DMS53 treated with DMSO at 0.1 percent for 48 hours (cell line): ENCODE data around the gene NFKBIL1.
"Not testable (repeated sequence)": the region's sequence is repeated elsewhere in the genome, so short reads cannot be mapped to it uniquely, and the experiment has no call there.

Experiments
- DNase-seq: peaks from one replicate; lab custom pipeline; 2025; ENCODE audit not compliant: unreplicated experiment; lab: John Stamatoyannopoulos, UW

Gene NFKBIL1

DNA sequence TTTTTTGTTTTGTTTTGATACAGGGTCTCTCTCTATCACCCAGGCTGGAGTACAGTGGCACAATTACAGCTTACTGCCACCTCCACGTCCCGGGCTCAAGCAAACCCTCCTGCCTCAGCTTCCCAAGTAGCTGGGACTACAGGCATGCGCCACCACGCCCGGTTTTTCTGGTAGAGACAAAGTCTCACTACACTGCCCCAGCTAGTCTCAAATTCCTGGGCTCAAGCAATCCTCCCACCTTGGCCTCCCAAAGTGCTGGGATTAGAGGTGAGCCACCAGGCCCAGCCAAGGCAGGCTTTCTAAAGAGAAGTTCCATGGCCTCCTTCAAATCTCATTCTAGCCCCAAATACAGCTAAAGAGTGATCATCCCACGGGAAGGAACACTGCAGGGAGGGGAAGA is 13.4 kb upstream of the NFKBIL1 start:
- DNase-seq = no peak

DNA sequence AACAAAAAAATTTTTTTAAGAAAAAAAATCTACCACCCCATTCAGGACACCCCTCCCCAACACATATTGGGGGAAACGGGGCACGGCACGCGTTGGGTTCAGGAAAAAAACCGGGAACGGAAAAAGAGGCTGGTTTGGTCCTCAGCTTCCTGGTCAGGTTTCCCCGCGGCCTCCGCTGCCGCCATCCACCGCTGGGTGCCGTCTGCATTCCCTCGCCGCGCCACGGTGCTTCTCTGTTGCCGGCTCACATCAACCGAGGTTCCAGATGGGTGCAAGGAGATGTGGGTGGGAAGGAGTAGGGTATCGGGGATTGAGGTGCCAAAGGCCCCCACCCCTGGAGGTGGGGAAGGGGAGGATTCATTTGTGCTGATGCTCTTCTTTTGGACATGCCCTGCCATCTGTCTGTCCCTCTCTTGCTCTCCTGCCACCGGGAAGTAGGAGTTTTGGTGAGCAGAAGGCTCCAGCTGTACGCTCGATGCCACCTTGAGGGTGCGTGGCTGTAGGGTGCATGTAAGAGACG is 12.8 kb upstream of the NFKBIL1 start:
- DNase-seq = no peak

DNA sequence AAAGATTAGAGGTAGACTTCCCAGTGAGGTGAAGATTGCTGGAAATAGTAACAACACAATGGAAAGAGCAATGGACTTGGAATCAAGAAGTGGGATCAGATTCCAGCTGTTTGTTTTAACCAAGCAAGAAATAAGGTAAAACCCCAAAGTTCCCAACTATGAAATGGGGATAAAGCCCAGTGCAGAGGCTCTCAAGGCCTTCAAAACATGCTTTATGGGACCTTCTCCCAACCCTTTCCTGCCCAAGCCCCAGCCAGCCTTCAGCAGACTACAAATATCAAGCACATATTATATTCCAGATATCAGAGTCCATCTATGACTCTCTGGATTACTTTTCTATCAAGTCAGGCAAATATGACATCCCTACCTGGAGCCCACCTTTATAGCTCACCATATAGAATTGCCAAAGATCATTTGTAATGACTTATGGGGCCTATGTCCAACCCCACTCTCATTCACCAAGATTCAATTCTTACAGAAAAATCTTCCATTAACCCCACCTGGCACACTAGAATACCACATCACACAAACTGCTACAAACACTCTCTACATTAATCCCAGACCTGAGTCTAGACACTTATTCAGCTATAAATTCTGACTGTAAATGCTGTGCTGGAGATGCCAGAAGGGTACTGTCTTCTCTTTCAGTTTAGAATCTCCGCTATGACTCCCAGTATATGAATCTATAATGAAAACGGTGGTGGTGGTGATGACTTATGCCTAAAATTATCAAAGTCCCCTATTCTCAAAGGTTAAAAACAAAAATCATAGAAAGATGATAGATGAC is 11.7 kb upstream of the NFKBIL1 start:
- DNase-seq = no peak

DNA sequence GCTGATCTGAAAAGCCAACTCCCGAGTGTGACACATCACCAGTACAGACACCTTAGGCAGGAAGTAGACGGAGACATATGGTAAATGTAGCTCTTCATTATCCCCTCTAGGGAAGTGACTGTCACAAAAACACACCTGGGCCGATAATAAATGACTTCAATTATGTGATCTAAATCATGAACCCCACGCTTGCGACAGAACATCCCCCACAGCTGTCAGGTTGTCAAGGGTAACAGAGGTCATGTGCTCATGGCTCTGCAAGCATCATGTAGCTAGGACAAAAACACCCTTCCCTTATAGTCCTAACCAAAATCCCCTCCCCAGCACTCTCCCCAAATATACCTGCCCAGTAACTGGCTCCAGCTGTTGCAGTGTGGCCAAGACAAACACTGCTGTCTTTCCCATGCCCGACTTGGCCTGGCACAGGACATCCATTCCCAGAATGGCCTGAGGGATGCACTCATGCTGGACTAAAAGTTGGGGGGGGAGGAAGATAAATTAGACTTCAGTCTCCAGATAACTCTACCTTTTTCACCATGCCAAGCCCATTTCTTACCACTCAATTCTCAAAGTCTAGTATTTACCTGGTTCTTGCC is 8.5 kb upstream of the NFKBIL1 start:
- no peak for DNase-seq

DNA sequence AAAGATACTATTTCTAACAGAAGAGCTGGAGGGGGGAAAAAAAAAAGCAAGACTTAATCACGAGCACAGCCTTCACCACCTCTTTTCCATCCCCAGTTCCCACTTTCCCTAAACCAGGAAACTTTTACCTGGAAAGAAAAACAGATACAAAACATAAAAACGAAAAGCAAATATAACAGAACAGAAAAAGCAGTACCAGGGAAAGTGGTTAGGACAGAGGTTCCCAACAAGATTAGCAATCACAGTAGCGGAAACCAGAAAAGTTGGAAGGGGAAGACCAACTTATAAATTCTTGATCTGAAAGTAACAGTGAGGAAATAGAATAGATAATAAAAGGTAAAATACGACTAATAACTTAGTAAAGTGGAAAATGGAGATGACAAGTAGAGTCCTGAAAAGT is 6.8 kb upstream of the NFKBIL1 start:
- no peak for DNase-seq

DNA sequence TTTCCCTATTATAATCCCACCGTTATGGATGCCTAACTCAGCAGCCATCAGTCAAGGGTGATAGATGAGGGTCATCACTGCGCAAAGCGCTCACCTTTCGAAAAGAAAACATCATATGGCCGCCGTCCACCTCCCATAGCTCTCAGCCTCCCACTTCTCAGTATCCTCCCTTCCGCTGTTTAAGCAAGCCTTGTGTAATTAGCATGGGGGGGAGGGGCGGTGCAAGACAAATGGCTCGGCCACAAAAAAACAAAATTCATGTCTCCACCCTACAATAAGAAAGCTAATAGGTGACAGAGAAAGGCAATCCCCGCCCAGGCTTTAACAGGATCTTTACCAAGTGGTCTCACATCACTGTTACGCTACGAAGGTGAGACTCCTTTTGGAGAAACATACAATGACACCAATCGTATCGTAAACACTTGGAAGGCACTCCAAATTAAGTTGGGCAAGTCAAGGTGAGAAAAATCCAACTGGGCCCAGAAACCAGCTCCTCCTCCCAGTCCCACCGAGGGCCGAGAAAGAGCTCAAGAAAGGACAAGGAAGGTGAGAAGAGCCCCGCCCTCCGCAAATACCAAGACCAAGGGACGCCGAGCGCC is 6.2 kb upstream of the NFKBIL1 start:
- peak; percentile 34 for DNase-seq

DNA sequence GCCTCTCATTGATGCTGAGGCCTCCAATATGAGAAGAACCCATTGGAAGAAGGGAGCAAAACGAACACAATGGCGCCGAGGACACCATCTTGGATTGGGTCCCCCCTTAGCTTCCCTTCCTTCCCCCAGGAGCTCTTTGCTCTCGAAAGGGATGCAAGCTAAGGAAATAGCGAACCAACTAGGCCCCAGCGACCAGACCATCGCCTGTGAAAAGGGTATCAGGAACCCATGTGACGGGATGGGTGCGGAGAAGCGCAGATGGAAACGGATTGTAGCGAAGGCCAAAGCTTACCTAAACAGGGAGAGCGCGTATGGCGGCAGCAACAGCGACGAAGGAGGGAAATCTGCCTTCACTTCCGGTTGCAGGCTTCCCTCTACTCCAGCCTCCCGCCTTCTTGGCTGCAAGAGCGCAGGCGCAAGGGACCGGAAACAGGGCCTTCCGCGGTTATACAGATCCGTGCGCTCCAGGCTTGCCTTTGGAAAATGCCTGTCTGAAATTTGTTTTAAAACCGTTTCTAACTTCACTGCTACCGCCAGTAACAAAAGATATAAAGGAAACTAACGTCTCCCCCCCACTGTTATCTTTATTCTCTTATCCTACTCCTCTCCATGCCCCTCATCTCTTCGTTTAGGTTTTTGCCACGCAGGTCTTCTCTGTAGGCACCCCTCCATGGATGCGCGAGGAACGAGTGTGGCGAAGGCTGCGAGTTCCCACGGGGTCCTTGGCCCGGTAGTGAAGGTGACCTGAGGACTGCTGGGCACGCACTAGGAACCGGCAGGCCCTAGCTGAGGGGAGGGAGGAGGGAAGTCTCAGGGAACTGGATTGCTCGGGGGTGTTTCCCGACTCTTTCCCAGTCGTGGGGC is 5.5 kb upstream of the NFKBIL1 start, which contains the start of gene DDX39B:
Gene DDX39B (minus strand): TSS at position 346 of the 864 bp plus-strand sequence. CDS start 1,471 bp downstream, outside the sequence.
- DNase-seq = peak; percentile 96

DNA sequence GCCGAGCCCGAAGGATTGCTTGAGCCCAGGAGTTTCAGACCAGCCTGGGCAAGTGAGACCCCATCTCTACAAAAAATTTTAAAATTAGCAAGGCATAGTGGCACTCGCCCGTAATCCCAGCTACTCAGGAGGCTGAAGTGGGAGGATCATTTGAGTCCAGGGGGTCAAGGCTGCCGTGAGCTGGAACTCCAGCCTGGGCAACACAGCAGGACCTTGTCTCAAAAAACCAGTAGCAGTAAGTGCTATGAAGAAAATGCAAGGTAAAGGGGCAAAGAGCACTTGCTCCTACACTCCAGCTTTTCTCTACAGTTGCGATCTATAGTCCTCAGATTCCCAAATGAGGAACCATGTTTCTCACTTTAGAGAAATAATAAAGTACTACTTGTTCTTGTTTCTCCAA is 3.8 kb upstream of the NFKBIL1 start:
- DNase-seq = no peak

DNA sequence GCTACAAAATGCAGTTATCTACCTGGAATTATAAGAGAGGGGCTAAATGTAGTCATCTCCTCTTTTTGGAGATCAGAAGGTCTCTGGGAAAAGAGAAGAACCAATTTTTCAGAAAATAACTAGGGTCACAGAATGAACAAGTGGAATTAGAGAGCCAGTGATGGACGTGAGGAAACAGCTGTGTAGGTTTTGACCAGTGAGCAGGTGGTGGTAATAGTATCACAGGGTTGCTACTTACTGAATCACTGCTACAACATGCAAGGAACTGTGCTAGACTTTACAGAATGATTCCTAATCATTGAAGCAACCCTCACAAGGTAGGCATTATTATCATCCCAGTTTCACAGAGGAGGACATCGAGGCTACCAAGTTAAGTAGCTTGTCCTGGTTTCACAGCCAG is 2.7 kb upstream of the NFKBIL1 start:
- DNase-seq = no peak

DNA sequence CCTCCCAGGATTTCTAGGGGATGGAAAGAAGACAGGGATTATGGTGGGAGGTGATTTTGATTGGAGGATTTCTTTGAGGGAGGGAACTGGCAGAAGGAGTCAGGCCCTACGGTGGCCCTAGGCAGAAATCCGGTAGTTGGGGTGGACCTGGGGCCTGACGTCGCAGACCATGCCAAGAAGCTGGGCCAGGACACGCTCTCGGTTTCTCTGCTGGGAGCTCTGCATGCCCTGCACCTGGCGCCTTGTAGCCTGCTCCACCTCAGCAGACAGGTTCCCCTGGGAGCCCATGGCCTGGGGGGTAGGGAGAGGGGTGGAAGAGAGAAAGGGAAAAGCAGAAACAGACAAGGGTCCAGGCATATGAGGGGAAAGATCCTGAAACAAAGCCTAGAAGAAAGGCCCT is 2.1 kb upstream of the NFKBIL1 start:
- no peak for DNase-seq

DNA sequence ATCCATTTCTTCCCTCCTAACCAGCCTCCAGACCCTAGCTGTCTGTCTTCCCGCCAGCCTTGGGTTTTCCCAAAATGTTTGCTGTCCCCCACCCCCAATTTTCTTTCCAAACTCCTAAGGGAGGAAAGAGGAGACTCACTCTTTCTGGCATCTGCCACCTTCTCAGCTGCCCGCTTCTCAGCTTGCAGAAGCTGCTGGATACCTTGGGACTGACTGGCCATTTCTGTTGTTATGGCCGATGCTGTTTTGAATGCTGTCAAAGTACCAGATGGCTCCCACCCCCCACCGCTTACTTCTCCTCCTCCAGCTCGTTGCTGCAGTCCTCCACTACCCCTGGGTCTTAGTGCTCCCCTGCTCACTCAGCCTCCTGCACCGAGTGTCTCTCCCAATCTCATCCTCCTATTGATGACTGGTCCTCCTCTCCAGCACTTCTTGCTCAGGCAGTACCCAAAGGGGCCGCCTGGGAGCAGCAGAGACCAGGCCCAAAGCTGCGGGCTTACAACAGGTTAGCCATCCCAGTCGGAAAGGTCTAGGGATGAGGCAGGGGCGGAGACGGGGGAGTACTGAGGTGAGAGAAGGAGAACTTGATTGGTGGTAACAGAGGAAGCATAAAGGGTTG is 960 bp upstream of the NFKBIL1 start, which contains the start of gene ATP6V1G2:
Gene ATP6V1G2 (minus strand): TSS at position 270 of the 619 bp plus-strand sequence. CDS start 49 bp downstream, at position 221.
- DNase-seq = peak; percentile 97

DNA sequence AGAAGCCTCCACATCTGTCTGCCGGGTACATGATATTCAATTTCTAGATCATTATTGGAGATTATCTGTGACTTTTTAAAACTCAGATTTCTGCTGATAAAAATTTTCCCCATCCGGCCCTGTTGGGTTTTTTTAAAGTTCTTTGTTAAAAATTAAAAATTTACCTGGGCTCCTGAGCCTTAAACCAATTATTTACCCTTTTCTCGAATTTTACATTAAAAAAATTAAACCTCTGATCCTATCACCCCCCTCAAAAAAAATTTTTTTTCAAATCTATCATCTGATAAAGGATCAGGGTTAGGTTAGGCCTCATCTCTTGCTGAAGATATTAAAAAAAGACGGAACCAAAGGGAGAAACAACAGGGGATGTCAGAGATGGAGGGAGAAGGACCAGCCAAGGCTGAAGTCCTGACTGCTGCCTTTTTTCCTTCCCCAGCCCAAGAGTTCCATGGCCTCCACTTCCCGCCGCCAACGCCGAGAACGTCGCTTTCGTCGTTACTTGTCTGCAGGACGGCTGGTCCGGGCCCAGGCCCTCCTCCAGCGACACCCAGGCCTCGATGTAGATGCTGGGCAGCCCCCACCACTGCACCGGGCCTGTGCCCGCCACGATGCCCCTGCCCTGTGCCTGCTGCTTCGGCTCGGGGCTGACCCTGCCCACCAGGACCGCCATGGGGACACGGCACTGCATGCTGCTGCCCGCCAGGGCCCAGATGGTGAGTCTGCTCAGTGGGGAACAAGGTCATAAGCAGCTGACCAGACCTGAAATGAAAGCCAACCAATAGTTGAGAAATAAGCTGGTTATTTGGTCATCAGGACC is 527 bp downstream of the NFKBIL1 start:
- DNase-seq = no peak

DNA sequence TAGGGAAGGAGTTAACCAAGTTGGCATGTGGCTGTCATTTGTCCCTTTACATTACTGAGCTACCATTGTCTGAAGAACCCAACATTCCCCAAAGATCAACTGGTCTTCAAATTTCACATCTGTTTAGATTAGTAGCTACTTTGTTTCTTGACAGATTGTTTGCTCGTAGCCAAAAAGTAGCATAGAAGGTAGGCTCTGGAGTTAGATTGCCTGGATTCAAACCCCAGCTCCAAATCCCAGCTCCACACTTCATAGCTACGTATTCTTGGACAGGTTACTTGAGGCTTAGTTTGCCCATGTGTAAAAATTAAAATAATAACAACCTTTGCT is 1.1 kb downstream of the NFKBIL1 start:
- DNase-seq = no peak

DNA sequence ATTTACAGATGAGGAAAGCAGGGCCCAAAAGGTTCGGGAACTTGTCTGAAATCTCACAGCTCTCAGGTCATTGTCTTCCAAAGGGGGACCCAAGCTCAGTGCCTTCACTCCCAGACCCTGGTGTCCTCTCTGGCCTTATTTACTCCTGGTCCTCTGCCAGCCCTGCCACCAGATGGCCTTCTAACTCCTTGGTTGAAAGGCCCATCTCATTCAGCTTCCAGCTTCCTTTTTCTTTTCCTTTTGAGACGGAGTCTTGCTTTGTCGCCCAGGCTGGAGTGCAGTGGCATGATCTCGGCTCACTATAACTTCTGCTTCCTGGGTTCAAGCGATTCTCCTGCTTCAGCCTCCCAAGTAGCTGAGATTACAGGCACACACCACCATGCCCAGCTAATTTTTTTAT is 4.0 kb downstream of the NFKBIL1 start:
- DNase-seq = not testable (repeated sequence)

DNA sequence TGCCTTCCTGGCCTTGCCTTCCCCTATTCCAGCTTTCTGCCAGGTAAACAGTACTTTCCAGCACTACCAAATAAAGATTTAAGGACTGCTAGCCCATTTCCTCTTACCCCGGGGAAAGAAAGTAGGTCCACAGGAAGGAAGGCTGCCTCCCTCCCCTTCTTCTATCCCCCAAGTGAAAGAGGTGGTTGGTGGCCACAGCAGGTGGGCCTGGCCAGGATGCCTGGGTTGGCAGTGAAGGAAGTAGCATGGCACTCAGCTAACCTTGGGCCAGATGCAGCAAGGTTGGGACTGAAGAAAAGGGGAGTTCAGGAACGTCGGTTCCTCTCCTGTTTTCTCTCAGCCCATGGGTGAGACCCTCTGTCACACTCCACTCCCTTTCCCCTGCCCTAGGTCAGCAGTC is 8.9 kb downstream of the NFKBIL1 start:
- DNase-seq = no peak

DNA sequence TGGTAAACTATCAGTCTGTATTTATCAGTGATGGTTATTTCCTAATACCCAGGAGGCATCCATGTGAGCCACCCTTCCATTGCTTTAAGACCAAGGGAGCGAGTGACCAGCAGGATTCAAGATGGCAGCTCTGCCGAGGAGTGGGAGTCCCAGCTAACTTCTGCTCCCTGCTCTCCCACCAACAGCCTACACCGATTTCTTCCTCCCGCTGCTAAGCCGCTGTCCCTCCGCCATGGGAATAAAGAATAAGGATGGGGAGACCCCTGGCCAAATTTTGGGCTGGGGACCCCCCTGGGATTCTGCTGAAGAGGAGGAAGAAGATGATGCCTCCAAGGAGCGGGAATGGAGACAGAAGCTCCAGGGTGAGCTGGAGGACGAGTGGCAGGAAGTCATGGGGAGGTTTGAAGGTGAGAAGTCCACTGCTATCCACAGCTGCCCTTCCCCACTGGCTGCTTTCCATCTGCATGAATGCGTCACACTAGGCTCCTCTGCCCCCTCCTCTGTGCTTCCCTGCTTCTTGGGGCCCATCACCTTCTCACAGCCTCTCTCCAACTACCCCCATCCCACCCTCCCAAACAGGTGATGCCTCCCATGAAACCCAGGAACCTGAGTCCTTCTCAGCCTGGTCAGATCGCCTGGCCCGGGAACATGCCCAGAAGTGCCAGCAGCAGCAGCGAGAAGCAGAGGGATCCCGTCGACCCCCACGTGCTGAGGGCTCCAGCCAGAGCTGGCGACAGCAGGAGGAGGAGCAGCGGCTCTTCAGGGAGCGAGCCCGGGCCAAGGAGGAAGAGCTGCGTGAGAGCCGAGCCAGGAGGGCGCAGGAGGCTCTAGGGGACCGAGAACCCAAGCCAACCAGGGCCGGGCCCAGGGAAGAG is 10.3 kb downstream of the NFKBIL1 start:
- no peak for DNase-seq

DNA sequence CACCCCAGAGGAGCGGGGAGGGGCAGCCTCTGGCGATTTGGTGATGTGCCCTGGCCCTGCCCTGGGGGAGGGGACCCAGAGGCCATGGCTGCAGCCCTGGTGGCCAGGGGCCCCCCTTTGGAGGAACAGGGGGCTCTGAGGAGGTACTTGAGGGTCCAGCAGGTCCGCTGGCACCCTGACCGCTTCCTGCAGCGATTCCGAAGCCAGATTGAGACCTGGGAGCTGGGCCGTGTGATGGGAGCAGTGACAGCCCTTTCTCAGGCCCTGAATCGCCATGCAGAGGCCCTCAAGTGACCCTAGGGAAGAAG is 10.9 kb downstream of the NFKBIL1 start:
- DNase-seq = no peak

DNA sequence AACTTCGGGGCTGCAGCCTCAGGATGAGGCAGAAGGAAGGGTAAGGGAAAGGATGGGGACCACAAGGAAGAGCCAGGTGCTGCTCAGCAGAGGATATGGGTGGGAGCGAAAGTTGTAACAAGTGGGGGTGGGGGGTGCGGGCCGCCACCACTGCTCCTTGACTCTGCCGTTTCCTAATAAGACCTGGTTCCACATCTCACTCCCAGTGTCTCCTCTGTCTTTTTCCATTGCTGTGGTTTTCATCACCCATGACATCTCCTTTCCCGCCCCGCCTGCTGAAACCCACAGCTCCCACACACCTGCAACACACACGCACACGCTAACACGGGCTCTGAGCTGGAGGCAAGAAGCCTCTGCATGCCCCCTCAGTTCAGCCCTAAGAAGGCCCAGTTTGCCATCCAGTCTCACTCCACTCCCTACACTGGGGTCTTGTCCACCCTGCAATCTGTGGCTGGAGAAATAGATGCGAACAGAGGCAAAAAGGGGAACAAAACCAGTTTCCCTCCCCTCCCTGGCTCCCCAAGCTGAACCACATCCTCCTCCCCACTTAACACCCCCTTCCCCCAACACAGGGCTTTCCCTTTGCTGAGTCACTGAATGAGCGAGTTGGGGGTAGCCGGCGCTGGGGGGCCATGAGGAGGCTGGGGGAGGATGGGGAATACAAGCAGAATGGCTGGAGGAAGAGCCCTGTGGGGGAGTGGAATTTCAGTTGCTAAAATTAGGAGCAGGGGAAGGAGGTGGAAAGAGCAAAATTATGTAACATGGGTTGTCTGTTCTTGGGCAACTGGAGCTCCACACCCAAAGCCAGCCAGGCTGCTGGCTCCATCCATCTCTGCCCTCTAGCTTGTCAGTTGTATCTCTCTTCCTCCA is 11.5 kb downstream of the NFKBIL1 start:
- no peak for DNase-seq
